H1 (cell line): ENCODE data around the gene LAMC3. TPM values are rescaled to one million over a fixed set of nuclear protein-coding genes. Genes with fewer than 3 reads are reported as not detected.

Experiments
- polyA plus RNA-seq, 7 experiments: library from polyadenylated mRNA; depleted of rRNA in 3 of 7; stranded (reverse) in 5 of 7; unstranded in 2 of 7; fragments of >200 nt in 5 of 7; fragments of 200-250 nt in 2 of 7; gene quantifications; 1 replicate in 5 of 7; 2 replicates in 1 of 7; 4 replicates in 1 of 7; pipeline versions ENCODE4 v1.2.1 to v1.2.3, GENCODE V29; 2011 to 2013; ENCODE audit warnings: missing spikeins in 2 of 7, mixed read lengths in 2 of 7
- total RNA-seq: library from RNA; stranded (reverse); fragmentation: NEBNext Ultra II Directional; extraction: Animal tissue kit (Norgen Biotek cat#: 25700); gene quantifications from 2 replicates; pipeline ENCODE4 v1.2.1, GENCODE V29; 2021
- TF ChIP-seq, protein P1 (sequence below): IDR thresholded peaks from 2 replicates; pipeline ENCODE4 v1.6.1; 2011; ENCODE audit warnings: low read length, improper control_type of control experiment

LAMC3 gene
- total and polyA plus RNA-seq, 2 of the 8 experiments (the other 6 are each of a cell fraction or from before 2014, with no cell fraction given): 9.3 to 12.3 TPM

DNA sequence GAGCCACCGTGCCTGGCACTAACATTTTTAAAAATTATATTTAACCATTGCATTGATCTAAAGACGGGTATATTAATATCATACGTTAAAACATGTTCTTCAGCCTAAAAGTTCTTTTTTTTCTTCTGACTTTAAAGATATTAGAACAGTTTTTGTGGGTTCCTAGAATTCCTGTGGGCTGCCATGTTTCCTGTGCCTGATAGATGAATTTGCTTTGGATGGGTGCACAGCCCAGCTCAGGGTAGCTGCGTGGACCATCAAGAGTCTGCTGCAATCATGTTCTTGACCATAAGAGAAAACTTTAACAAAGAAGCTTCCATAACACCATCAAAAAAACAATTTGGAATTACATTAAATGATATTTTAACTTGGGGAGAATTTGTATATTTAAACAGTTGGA lies 2.4 kb upstream of the LAMC3 start (continued):
- TF ChIP-seq, protein P1, sequence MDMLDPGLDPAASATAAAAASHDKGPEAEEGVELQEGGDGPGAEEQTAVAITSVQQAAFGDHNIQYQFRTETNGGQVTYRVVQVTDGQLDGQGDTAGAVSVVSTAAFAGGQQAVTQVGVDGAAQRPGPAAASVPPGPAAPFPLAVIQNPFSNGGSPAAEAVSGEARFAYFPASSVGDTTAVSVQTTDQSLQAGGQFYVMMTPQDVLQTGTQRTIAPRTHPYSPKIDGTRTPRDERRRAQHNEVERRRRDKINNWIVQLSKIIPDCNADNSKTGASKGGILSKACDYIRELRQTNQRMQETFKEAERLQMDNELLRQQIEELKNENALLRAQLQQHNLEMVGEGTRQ: no peak
- TF ChIP-seq, all 59 proteins: peak for 0
